Neural cell (in vitro differentiated cells): ENCODE measurements around the gene SMCO2.

ENCODE experiments used
- EP300 ChIP-seq: fragments of 450-650 bp; conservative IDR thresholded peaks from 2 replicates; pipeline ENCODE4 v1.6.1; 2014; ENCODE audit warnings: antibody characterized with exemption, mild to moderate bottlenecking, moderate library complexity; ENCODE audit not compliant: poor library complexity, severe bottlenecking
- EZH2 ChIP-seq: fragments of 200-600, 300-800 bp; shearing (Covaris generic), sonication (generic); IDR thresholded peaks from 2 replicates; pipeline ENCODE4 v1.6.1; 2014; ENCODE audit warnings: antibody characterized with exemption, low read length, borderline replicate concordance, mild to moderate bottlenecking; ENCODE audit not compliant: insufficient read depth, poor library complexity, severe bottlenecking
- MXI1 ChIP-seq: fragments of 450-650 bp; conservative IDR thresholded peaks from 2 replicates; pipeline ENCODE4 v1.6.1; 2014; ENCODE audit warnings: antibody characterized with exemption, mild to moderate bottlenecking; ENCODE audit not compliant: poor library complexity, severe bottlenecking
- POLR2AphosphoS5 ChIP-seq: IDR thresholded peaks from 2 replicates; pipeline ENCODE4 v1.6.1; 2012
- SMC3 ChIP-seq: fragments of 450-650 bp; conservative IDR thresholded peaks from 2 replicates; pipeline ENCODE4 v1.6.1; 2014; ENCODE audit warnings: antibody characterized with exemption, mild to moderate bottlenecking, moderate library complexity; ENCODE audit not compliant: poor library complexity
- TF ChIP-seq, protein P1 (sequence below): fragments of 450-650 bp; IDR thresholded peaks from 2 replicates; pipeline ENCODE4 v1.5.1; 2014; ENCODE audit warnings: antibody characterized with exemption, mild to moderate bottlenecking, moderate library complexity; ENCODE audit not compliant: poor library complexity, severe bottlenecking
- TF ChIP-seq, protein P2 (sequence below): IDR thresholded peaks from 2 replicates; pipeline ENCODE4 v1.6.1; 2012; ENCODE audit warnings: borderline replicate concordance

DNA sequence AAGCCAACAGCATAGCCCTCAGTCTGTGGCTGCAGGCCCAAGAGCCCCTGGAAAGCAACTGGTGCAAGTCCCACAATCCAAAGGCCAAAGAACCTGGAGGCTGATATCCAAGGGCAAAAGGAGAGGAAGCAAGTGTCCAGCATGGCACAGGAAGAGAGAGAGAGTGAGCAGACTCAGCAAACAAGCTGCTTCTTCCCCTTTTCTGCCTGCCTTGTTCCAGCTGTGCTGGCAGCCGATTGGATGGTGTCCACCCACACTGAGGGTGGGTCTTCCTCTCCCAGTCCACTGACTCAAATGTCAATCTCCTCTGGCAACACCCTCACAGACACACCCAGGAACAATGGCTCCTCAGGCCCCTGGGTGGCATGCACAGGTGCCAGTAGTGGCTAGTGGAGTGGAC lies 33.5 kb downstream of the SMCO2 start:
- no peak for TF ChIP-seq EP300
- TF ChIP-seq, protein P1, sequence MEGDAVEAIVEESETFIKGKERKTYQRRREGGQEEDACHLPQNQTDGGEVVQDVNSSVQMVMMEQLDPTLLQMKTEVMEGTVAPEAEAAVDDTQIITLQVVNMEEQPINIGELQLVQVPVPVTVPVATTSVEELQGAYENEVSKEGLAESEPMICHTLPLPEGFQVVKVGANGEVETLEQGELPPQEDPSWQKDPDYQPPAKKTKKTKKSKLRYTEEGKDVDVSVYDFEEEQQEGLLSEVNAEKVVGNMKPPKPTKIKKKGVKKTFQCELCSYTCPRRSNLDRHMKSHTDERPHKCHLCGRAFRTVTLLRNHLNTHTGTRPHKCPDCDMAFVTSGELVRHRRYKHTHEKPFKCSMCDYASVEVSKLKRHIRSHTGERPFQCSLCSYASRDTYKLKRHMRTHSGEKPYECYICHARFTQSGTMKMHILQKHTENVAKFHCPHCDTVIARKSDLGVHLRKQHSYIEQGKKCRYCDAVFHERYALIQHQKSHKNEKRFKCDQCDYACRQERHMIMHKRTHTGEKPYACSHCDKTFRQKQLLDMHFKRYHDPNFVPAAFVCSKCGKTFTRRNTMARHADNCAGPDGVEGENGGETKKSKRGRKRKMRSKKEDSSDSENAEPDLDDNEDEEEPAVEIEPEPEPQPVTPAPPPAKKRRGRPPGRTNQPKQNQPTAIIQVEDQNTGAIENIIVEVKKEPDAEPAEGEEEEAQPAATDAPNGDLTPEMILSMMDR, result no peak
- TF ChIP-seq EZH2, result no peak
- TF ChIP-seq MXI1, result no peak
- TF ChIP-seq SMC3, result no peak
- TF ChIP-seq, protein P2, sequence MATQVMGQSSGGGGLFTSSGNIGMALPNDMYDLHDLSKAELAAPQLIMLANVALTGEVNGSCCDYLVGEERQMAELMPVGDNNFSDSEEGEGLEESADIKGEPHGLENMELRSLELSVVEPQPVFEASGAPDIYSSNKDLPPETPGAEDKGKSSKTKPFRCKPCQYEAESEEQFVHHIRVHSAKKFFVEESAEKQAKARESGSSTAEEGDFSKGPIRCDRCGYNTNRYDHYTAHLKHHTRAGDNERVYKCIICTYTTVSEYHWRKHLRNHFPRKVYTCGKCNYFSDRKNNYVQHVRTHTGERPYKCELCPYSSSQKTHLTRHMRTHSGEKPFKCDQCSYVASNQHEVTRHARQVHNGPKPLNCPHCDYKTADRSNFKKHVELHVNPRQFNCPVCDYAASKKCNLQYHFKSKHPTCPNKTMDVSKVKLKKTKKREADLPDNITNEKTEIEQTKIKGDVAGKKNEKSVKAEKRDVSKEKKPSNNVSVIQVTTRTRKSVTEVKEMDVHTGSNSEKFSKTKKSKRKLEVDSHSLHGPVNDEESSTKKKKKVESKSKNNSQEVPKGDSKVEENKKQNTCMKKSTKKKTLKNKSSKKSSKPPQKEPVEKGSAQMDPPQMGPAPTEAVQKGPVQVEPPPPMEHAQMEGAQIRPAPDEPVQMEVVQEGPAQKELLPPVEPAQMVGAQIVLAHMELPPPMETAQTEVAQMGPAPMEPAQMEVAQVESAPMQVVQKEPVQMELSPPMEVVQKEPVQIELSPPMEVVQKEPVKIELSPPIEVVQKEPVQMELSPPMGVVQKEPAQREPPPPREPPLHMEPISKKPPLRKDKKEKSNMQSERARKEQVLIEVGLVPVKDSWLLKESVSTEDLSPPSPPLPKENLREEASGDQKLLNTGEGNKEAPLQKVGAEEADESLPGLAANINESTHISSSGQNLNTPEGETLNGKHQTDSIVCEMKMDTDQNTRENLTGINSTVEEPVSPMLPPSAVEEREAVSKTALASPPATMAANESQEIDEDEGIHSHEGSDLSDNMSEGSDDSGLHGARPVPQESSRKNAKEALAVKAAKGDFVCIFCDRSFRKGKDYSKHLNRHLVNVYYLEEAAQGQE, result no peak
- TF ChIP-seq POLR2AphosphoS5, result no peak
